Mesenchymal stem cell (in vitro differentiated cells and primary cell): ENCODE data around the gene CCDC24.

Experiments used
- DNase-seq: peaks from one replicate; pipeline ENCODE4 v3.0.0-alpha.2; 2013
- H2AFZ ChIP-seq: one replicate; pipeline ENCODE4 v1.6.1; 2013; ENCODE audit warnings: low read depth, mild to moderate bottlenecking, control low read depth, inconsistent platforms, low read length, moderate library complexity
- H2AK5ac ChIP-seq: 2 replicates; pipeline ENCODE4 v1.6.1; 2013; ENCODE audit warnings: low read length, moderate library complexity, mild to moderate bottlenecking, inconsistent platforms; ENCODE audit not compliant: severe bottlenecking
- H2BK120ac ChIP-seq: one replicate; pipeline ENCODE4 v1.6.1; 2013; ENCODE audit warnings: low read depth, mild to moderate bottlenecking, inconsistent platforms, low read length, moderate library complexity
- H2BK12ac ChIP-seq, 2 experiments: one replicate each; pipeline ENCODE4 v1.6.1; 2013; ENCODE audit warnings: inconsistent platforms in 2 of 2, low read length in 2 of 2, mild to moderate bottlenecking in 2 of 2, moderate library complexity in 2 of 2, control low read depth in 1 of 2
- H2BK15ac ChIP-seq: one replicate; pipeline ENCODE4 v1.6.1; 2013; ENCODE audit warnings: mild to moderate bottlenecking, low read depth, inconsistent platforms; ENCODE audit not compliant: poor library complexity, severe bottlenecking
- H2BK5ac ChIP-seq: 2 replicates; pipeline ENCODE4 v1.6.1; 2013; ENCODE audit warnings: low read depth, mild to moderate bottlenecking, low read length, control low read depth, inconsistent platforms; ENCODE audit not compliant: poor library complexity, severe bottlenecking
- H3K14ac ChIP-seq, 2 experiments: one replicate each; pipeline ENCODE4 v1.6.1; 2013; ENCODE audit warnings: inconsistent platforms in 2 of 2, low read length in 2 of 2, control low read depth in 1 of 2, mild to moderate bottlenecking in 1 of 2, moderate library complexity in 1 of 2
- H3K18ac ChIP-seq, 2 experiments: one replicate each; pipeline ENCODE4 v1.6.1; 2013; ENCODE audit warnings: inconsistent platforms in 2 of 2, low read length in 2 of 2, control low read depth in 1 of 2, low read depth in 1 of 2, mild to moderate bottlenecking in 1 of 2
- H3K23ac ChIP-seq, 2 experiments: one replicate each; pipeline ENCODE4 v1.6.1; 2013; ENCODE audit warnings: inconsistent platforms in 2 of 2, low read length in 2 of 2, mild to moderate bottlenecking in 2 of 2, moderate library complexity in 2 of 2, control low read depth in 1 of 2
- H3K27ac ChIP-seq: 2 replicates; pipeline ENCODE4 v1.5.1; 2013; ENCODE audit warnings: mild to moderate bottlenecking, moderate library complexity, low read length, control low read depth, inconsistent platforms; ENCODE audit not compliant: poor library complexity, severe bottlenecking
- H3K27me3 ChIP-seq, 2 experiments: 2 replicates each; pipeline versions ENCODE4 v1.6.1 to v1.7.0; 2013; ENCODE audit warnings: low read length in 2 of 2, mild to moderate bottlenecking in 2 of 2, moderate library complexity in 2 of 2, control low read depth in 1 of 2, inconsistent platforms in 1 of 2; ENCODE audit not compliant: control insufficient read depth in 1 of 2, insufficient read depth in 1 of 2
- H3K36me3 ChIP-seq, 2 experiments: 2 replicates each; pipeline versions ENCODE4 v1.6.1 to v1.7.0; 2013; ENCODE audit warnings: low read length in 2 of 2, control low read depth in 1 of 2, inconsistent platforms in 1 of 2, low read depth in 1 of 2, mild to moderate bottlenecking in 1 of 2; ENCODE audit not compliant: insufficient read depth in 2 of 2, control insufficient read depth in 1 of 2
- H3K4ac ChIP-seq, 2 experiments: one replicate each; pipeline ENCODE4 v1.6.1; 2013; ENCODE audit warnings: inconsistent platforms in 2 of 2, low read length in 2 of 2, mild to moderate bottlenecking in 2 of 2, moderate library complexity in 2 of 2, control low read depth in 1 of 2, low read depth in 1 of 2
- H3K4me1 ChIP-seq: 2 replicates; pipeline ENCODE4 v1.6.1; 2013; ENCODE audit warnings: low read depth, low read length, control low read depth; ENCODE audit not compliant: control insufficient read depth, insufficient read depth
- H3K4me2 ChIP-seq: 2 replicates; pipeline ENCODE4 v1.6.1; 2013; ENCODE audit warnings: low read length, mild to moderate bottlenecking, inconsistent platforms; ENCODE audit not compliant: poor library complexity, severe bottlenecking
- H3K4me3 ChIP-seq, 2 experiments: 2 replicates each; pipeline versions ENCODE4 v1.5.1 to v1.7.0; 2013; ENCODE audit warnings: low read length in 2 of 2, mild to moderate bottlenecking in 2 of 2, control low read depth in 1 of 2, low read depth in 1 of 2; ENCODE audit not compliant: insufficient read depth in 1 of 2
- H3K79me1 ChIP-seq: replicated peaks from 2 replicates; pipeline ENCODE4 v1.6.1; 2013; ENCODE audit warnings: mild to moderate bottlenecking, control low read depth, low read length, inconsistent platforms; ENCODE audit not compliant: poor library complexity, severe bottlenecking
- H3K9ac ChIP-seq: 2 replicates; pipeline ENCODE4 v1.7.0; 2013; ENCODE audit warnings: mild to moderate bottlenecking, low read length, moderate library complexity
- H3K9me3 ChIP-seq: 2 replicates; pipeline ENCODE4 v1.7.0; 2013; ENCODE audit warnings: mild to moderate bottlenecking, low read length; ENCODE audit not compliant: control insufficient read depth
- H4K8ac ChIP-seq: one replicate; pipeline ENCODE4 v1.6.1; 2013; ENCODE audit warnings: inconsistent platforms, mild to moderate bottlenecking, low read length, moderate library complexity
- H4K91ac ChIP-seq: one replicate; pipeline ENCODE4 v1.6.1; 2013; ENCODE audit warnings: mild to moderate bottlenecking, low read length, inconsistent platforms
- WGBS: methylation state at CpG from one replicate; pipeline ENCODE4 v1.1.7; 2013; ENCODE audit warnings: mixed read lengths; 5-methylcytosine and 5-hydroxymethylcytosine counted together

Gene CCDC24

GRCh38 chr1:43973981-43974442, 17.4 kb upstream of the CCDC24 start:
- H4K91ac ChIP-seq, result no peak overlapping the region
- no peak overlapping the region for H2BK12ac ChIP-seq
- no peak for DNase-seq
- WGBS, result 46% methylated on average over 9 of the region's 9 CpGs
- no peaks in the 10 kb centered on the region for H3K9me3 ChIP-seq
- H2BK5ac ChIP-seq, result no peak overlapping the region
- H2BK120ac ChIP-seq, result no peak overlapping the region
- no peaks in the 10 kb centered on the region for H3K27me3 ChIP-seq
- H3K4me1 ChIP-seq, result peaks cover 40% of the 10 kb centered on the region
- H3K79me1 ChIP-seq, result peaks cover 46% of the 10 kb centered on the region
- no peak overlapping the region for H2BK15ac ChIP-seq
- H3K18ac ChIP-seq, result no peak overlapping the region
- H3K9ac ChIP-seq, result peak overlapping the region; percentile 96
- H4K8ac ChIP-seq, result peak overlapping the region; percentile 63
- peak overlapping the region; percentile 97 to 98 for H3K4me3 ChIP-seq
- no peak overlapping the region for H3K27ac ChIP-seq
- peak overlapping the region; percentile 80 for H2AFZ ChIP-seq
- peak overlapping the region; percentile 98 for H3K4me2 ChIP-seq
- H3K23ac ChIP-seq, result no peak overlapping the region
- H3K36me3 ChIP-seq, result peaks cover 46 to 50% of the 10 kb centered on the region in 2 experiments
- peak overlapping the region; percentile 7 to 83 for H3K4ac ChIP-seq
- no peak overlapping the region for H3K14ac ChIP-seq
- H2AK5ac ChIP-seq, result no peak overlapping the region

GRCh38 chr1:43974443-43975248, 16.8 kb upstream of the CCDC24 start, which contains the start of gene ATP6V0B:
Gene ATP6V0B (plus strand): TSS chr1:43974960. CDS start chr1:43975041, 81 bp downstream.
- H2AK5ac ChIP-seq, result no peak within 1 kb of the TSS
- H3K4me3 ChIP-seq, result peak within 1 kb of the TSS; percentile 97 to 98
- no peaks in the 10 kb centered on the region for H3K27me3 ChIP-seq
- H2BK15ac ChIP-seq, result peak within 1 kb of the TSS; percentile 39
- WGBS, result under 1% methylated on average over 74 of the region's 93 CpGs
- H4K91ac ChIP-seq, result peak within 1 kb of the TSS; percentile 92
- H3K79me1 ChIP-seq, result peaks cover 46% of the 10 kb centered on the region
- H3K9me3 ChIP-seq, result no peaks in the 10 kb centered on the region
- H3K36me3 ChIP-seq, result peaks cover 46 to 50% of the 10 kb centered on the region in 2 experiments
- H3K4ac ChIP-seq, result peak within 1 kb of the TSS; percentile 7 to 85
- peak; percentile 94 for DNase-seq
- peak within 1 kb of the TSS in 1 of 2 experiments; percentile 33 for H2BK12ac ChIP-seq
- peak within 1 kb of the TSS in 1 of 2 experiments; percentile 99 for H3K23ac ChIP-seq
- peak within 1 kb of the TSS in 1 of 2 experiments; percentile 92 for H3K14ac ChIP-seq
- peak within 1 kb of the TSS; percentile 87 for H4K8ac ChIP-seq
- H2BK120ac ChIP-seq, result peak within 1 kb of the TSS; percentile 74
- peak within 1 kb of the TSS; percentile 27 for H3K27ac ChIP-seq
- H3K18ac ChIP-seq, result peak within 1 kb of the TSS; percentile 85 to 94
- H3K4me1 ChIP-seq, result peaks cover 41% of the 10 kb centered on the region
- peak within 1 kb of the TSS; percentile 35 for H2BK5ac ChIP-seq
- H3K4me2 ChIP-seq, result peak within 1 kb of the TSS; percentile 98
- peak within 1 kb of the TSS; percentile 96 for H3K9ac ChIP-seq
- H2AFZ ChIP-seq, result peak within 1 kb of the TSS; percentile 97

- WGBS, result 3% methylated on average over 27 of the region's 34 CpGs
Observed at GRCh38 chr1:43975249-43975961, 16.0 kb upstream of the CCDC24 start.

More at GRCh38 chr1:43975249-43975961, 16.0 kb upstream of the CCDC24 start:
- Histone ChIP-seq H3K4ac (peak overlapping the region in 1 of 2 experiments; percentile 85), H3K9me3 (no peaks in the 10 kb centered on the region), H3K4me2 (peak overlapping the region; percentile 88), H3K79me1 (peaks cover 42% of the 10 kb centered on the region), H3K23ac (peak overlapping the region in 1 of 2 experiments; percentile 99), H2BK15ac (peak overlapping the region; percentile 39), H3K14ac (peak overlapping the region in 1 of 2 experiments; percentile 92), H4K8ac (no peak overlapping the region), H3K9ac (peak overlapping the region; percentile 96), H2AK5ac (no peak overlapping the region), H2BK5ac (no peak overlapping the region), H3K36me3 (peaks cover 46 to 50% of the 10 kb centered on the region in 2 experiments), H2BK12ac (no peak overlapping the region), H2BK120ac (peak overlapping the region; percentile 74), H3K18ac (peak overlapping the region; percentile 85 to 94), H3K27me3 (no peaks in the 10 kb centered on the region), H3K4me1 (peaks cover 46% of the 10 kb centered on the region), H3K4me3 (peak overlapping the region; percentile 97 to 98), H4K91ac (peak overlapping the region; percentile 92), H3K27ac (peak overlapping the region; percentile 27), H2AFZ (peak overlapping the region; percentile 5)
- peak; percentile 50 for DNase-seq
